Breast epithelium (tissue), 4 donors: Measurements from ENCODE around the gene IQCH. TPM values are rescaled to one million over a fixed set of nuclear protein-coding genes. Genes with fewer than 3 reads are reported as not detected.

ENCODE experiments used
- DNase-seq, 2 donors: peaks; one replicate each; pipeline ENCODE4 v3.0.0-alpha.2; 2019; ENCODE audit warnings: low spot score in 2 of 2
- H3K27ac ChIP-seq, 2 donors: fragments of 200-600 bp; sonication (generic) in 1 of 2; one replicate each; pipeline ENCODE4 v1.5.1; 2016 to 2019; ENCODE audit warnings: mild to moderate bottlenecking in 1 of 2
- H3K27me3 ChIP-seq, 2 donors: fragments of 200-600 bp; sonication (generic) in 1 of 2; one replicate each; pipeline versions ENCODE4 v1.5.1 to v1.6.0; 2017 to 2019; ENCODE audit warnings: control low read depth in 1 of 2, mild to moderate bottlenecking in 1 of 2
- H3K36me3 ChIP-seq: fragments of 200-600 bp; one replicate; pipeline ENCODE4 v1.5.1; 2019
- H3K4me1 ChIP-seq, 2 donors: fragments of 200-600 bp; sonication (generic); one replicate each; pipeline ENCODE4 v1.5.1; 2016 to 2019; ENCODE audit warnings: control low read depth in 1 of 2
- H3K4me3 ChIP-seq, 3 donors: fragments of 200-600 bp; sonication (generic); 1 replicate in 2 of 3; 2 replicates in 1 of 3; pipeline ENCODE4 v1.5.1; 2016 to 2019; ENCODE audit warnings: mild to moderate bottlenecking in 3 of 3, moderate library complexity in 2 of 3
- H3K9me3 ChIP-seq, 2 donors: fragments of 200-600 bp; sonication (generic) in 1 of 2; one replicate each; pipeline ENCODE4 v1.5.1; 2016 to 2019; ENCODE audit warnings: control low read depth in 1 of 2
- POLR2A ChIP-seq: fragments of 450-650 bp; IDR thresholded peaks from one replicate; pipeline ENCODE4 v1.6.1; 2016; ENCODE audit warnings: antibody characterized with exemption, mild to moderate bottlenecking, moderate library complexity
- POLR2AphosphoS5 ChIP-seq, 3 donors: sonication (generic); formaldehyde crosslinking; IDR thresholded peaks; one replicate each; pipeline ENCODE4 v1.6.1; 2017; ENCODE audit warnings: antibody characterized with exemption in 3 of 3
- intact Hi-C: fragments of 100-400 bp; cut with DNase I; formaldehyde crosslinking; loops from one replicate; pipeline ENCODE4 v1.15.1; 2023; ENCODE audit warnings: low total_unique reads
- total RNA-seq, 3 donors: library from RNA; depleted of rRNA; stranded (reverse); fragments of >200 nt; gene quantifications; one replicate each; pipeline ENCODE4 v1.1.0, GENCODE V29; 2016
- TF ChIP-seq, protein P1 (sequence below), 3 donors: fragments of 450-650 bp; IDR thresholded peaks; one replicate each; pipeline ENCODE4 v1.5.1; 2016 to 2017; ENCODE audit warnings: antibody characterized with exemption in 3 of 3, mild to moderate bottlenecking in 3 of 3, moderate library complexity in 3 of 3

Gene IQCH
- total RNA-seq, 3 donors from 2014 or later = 0.64 to 11.9 (median 6.6) TPM

DNA sequence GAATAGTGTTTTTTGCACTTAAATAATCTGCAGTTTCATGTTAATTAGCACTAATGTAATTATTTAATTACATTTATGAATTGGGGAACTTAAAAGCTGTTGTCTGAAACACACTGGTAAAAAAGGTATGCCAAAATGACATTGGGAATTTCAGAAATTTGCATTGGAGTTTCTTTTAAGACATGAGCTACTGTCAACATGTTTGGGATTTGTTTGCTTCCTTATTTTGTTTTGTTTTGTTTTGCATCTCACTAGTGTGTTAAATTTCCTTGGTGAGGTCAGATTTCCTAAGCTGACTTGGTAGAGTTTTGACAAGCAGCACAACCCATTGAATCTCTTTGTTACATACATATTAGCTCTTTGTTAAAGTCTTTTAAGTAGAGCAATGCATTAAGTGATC is 119.4 kb downstream of the IQCH start:
- intact Hi-C loops = loop anchor here (10.0 kb wide), 1 partner anchor 281 kb away; no protein-coding TSS in a partner anchor
- DNase-seq = no peak
- TF ChIP-seq POLR2AphosphoS5 (IDR thresholded peaks at IDR 0.05) (no peak), POLR2A (no peak)
- TF ChIP-seq, protein P1, sequence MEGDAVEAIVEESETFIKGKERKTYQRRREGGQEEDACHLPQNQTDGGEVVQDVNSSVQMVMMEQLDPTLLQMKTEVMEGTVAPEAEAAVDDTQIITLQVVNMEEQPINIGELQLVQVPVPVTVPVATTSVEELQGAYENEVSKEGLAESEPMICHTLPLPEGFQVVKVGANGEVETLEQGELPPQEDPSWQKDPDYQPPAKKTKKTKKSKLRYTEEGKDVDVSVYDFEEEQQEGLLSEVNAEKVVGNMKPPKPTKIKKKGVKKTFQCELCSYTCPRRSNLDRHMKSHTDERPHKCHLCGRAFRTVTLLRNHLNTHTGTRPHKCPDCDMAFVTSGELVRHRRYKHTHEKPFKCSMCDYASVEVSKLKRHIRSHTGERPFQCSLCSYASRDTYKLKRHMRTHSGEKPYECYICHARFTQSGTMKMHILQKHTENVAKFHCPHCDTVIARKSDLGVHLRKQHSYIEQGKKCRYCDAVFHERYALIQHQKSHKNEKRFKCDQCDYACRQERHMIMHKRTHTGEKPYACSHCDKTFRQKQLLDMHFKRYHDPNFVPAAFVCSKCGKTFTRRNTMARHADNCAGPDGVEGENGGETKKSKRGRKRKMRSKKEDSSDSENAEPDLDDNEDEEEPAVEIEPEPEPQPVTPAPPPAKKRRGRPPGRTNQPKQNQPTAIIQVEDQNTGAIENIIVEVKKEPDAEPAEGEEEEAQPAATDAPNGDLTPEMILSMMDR (IDR thresholded peaks at IDR 0.05) = no peak
- no peak overlapping the region for H3K4me3 ChIP-seq
- no peak overlapping the region for H3K27ac ChIP-seq
- no peaks in the 10 kb centered on the region for H3K9me3 ChIP-seq
- H3K27me3 ChIP-seq = no peaks in the 10 kb centered on the region
- H3K36me3 ChIP-seq = no peaks in the 10 kb centered on the region
- H3K4me1 ChIP-seq = no peaks in the 10 kb centered on the region

- TF ChIP-seq, protein P1 (IDR thresholded peaks at IDR 0.05) = no peak
- TF ChIP-seq POLR2A (no peak), POLR2AphosphoS5 (IDR thresholded peaks at IDR 0.05) (no peak)
- Histone ChIP-seq H3K27ac (no peak overlapping the region), H3K4me3 (no peak overlapping the region), H3K27me3 (no peaks in the 10 kb centered on the region), H3K36me3 (no peaks in the 10 kb centered on the region), H3K9me3 (no peaks in the 10 kb centered on the region), H3K4me1 (no peaks in the 10 kb centered on the region)
- intact Hi-C loops = loop anchor here (10.0 kb wide), 1 partner anchor 275 kb away; no protein-coding TSS in a partner anchor
- no peak for DNase-seq
These were observed 124.9 kb downstream of the IQCH start for GRCh38 chr15:67379530-67379929.

GRCh38 chr15:67380921-67381320 is 126.3 kb downstream of the IQCH start:
- no peak for DNase-seq
- Histone ChIP-seq H3K4me1 (no peaks in the 10 kb centered on the region), H3K27ac (no peak overlapping the region), H3K27me3 (no peaks in the 10 kb centered on the region), H3K4me3 (no peak overlapping the region), H3K36me3 (no peaks in the 10 kb centered on the region), H3K9me3 (no peaks in the 10 kb centered on the region)
- TF ChIP-seq, protein P1 (IDR thresholded peaks at IDR 0.05) = no peak
- TF ChIP-seq POLR2A = no peak
- TF ChIP-seq POLR2AphosphoS5 (IDR thresholded peaks at IDR 0.05) = no peak
- intact Hi-C loops = no loop called here

- Histone ChIP-seq H3K9me3 (no peaks in the 10 kb centered on the region), H3K4me1 (no peaks in the 10 kb centered on the region), H3K4me3 (no peak overlapping the region), H3K27me3 (no peaks in the 10 kb centered on the region), H3K27ac (no peak overlapping the region), H3K36me3 (no peaks in the 10 kb centered on the region)
- DNase-seq = no peak
- intact Hi-C loops = no loop called here
- TF ChIP-seq POLR2A (no peak), POLR2AphosphoS5 (IDR thresholded peaks at IDR 0.05) (no peak)
- TF ChIP-seq, protein P1 (IDR thresholded peaks at IDR 0.05) = no peak
These were observed 126.9 kb downstream of the IQCH start for GRCh38 chr15:67381416-67382045.

GRCh38 chr15:67382723-67383122 is 128.1 kb downstream of the IQCH start:
- intact Hi-C loops = no loop called here
- no peaks in the 10 kb centered on the region for H3K27me3 ChIP-seq
- no peaks in the 10 kb centered on the region for H3K4me1 ChIP-seq
- no peak overlapping the region for H3K4me3 ChIP-seq
- no peaks in the 10 kb centered on the region for H3K9me3 ChIP-seq
- H3K27ac ChIP-seq = no peak overlapping the region
- DNase-seq = no peak
- H3K36me3 ChIP-seq = no peaks in the 10 kb centered on the region
- TF ChIP-seq POLR2AphosphoS5 (IDR thresholded peaks at IDR 0.05) (no peak), POLR2A (no peak)
- TF ChIP-seq, protein P1 (IDR thresholded peaks at IDR 0.05) = no peak
